Esophagus muscularis mucosa (tissue), 4 donors: Measurements from ENCODE around the gene CLPTM1. TPM values are rescaled to one million over a fixed set of nuclear protein-coding genes. Genes with fewer than 3 reads are reported as not detected.

Experiments used
- DNase-seq: peaks from one replicate; pipeline ENCODE4 v3.0.0-alpha.2; 2017; ENCODE audit errors: extremely low spot score
- H3K27ac ChIP-seq, 4 donors: fragments of 200-600 bp; sonication (generic); replicated peaks in 1 of 4; 1 replicate in 3 of 4; 2 replicates in 1 of 4; pipeline ENCODE4 v1.5.1; 2016 to 2019; ENCODE audit warnings: mild to moderate bottlenecking in 1 of 4
- H3K27me3 ChIP-seq, 4 donors: fragments of 200-600 bp; sonication (generic); one replicate each; pipeline versions ENCODE4 v1.5.1 to v1.6.0; 2016 to 2019
- H3K36me3 ChIP-seq, 4 donors: fragments of 200-600 bp; sonication (generic); one replicate each; pipeline ENCODE4 v1.5.1; 2016 to 2019
- H3K4me1 ChIP-seq, 4 donors: fragments of 200-600 bp; sonication (generic); one replicate each; pipeline ENCODE4 v1.5.1; 2016 to 2019
- H3K4me3 ChIP-seq, 4 donors: fragments of 200-600 bp; sonication (generic); 1 replicate in 2 of 4; 2 replicates in 2 of 4; pipeline ENCODE4 v1.5.1; 2016 to 2019; ENCODE audit warnings: mild to moderate bottlenecking in 4 of 4, moderate library complexity in 1 of 4
- H3K9me3 ChIP-seq, 4 donors: fragments of 200-600 bp; sonication (generic); 1 replicate in 3 of 4; 2 replicates in 1 of 4; pipeline ENCODE4 v1.5.1; 2016 to 2019
- CTCF ChIP-seq, 3 experiments: fragments of 200-600 bp in 2 of 3; fragments of 450-650 bp in 1 of 3; sonication (generic) in 2 of 3; IDR thresholded peaks; one replicate each; pipeline ENCODE4 v1.5.1; 2017 to 2019; ENCODE audit warnings: antibody characterized with exemption in 3 of 3, mild to moderate bottlenecking in 2 of 3, moderate library complexity in 1 of 3
- EP300 ChIP-seq: sonication (generic); formaldehyde crosslinking; IDR thresholded peaks from one replicate; pipeline ENCODE4 v1.6.1; 2017; ENCODE audit warnings: antibody characterized with exemption
- POLR2A ChIP-seq: fragments of 450-650 bp; IDR thresholded peaks from one replicate; pipeline ENCODE4 v1.6.1; 2017; ENCODE audit warnings: antibody characterized with exemption, moderate library complexity, mild to moderate bottlenecking, low read depth
- POLR2AphosphoS5 ChIP-seq, 2 donors: sonication (generic); formaldehyde crosslinking; IDR thresholded peaks; one replicate each; pipeline ENCODE4 v1.6.1; 2017; ENCODE audit warnings: antibody characterized with exemption in 2 of 2
- WGBS: methylation state at CpG from one replicate; pipeline ENCODE4 v1.1.5; 2018; 5-methylcytosine and 5-hydroxymethylcytosine counted together
- intact Hi-C: fragments of 100-400 bp; cut with DNase I; formaldehyde crosslinking; loops from one replicate; pipeline ENCODE4 v1.15.1; 2023
- total RNA-seq, 4 donors: library from RNA; depleted of rRNA; stranded (reverse); fragments of >200 nt; gene quantifications; one replicate each; pipeline versions ENCODE4 v1.1.0 to v1.2.1, GENCODE V29; 2016

Gene CLPTM1
- total RNA-seq, 4 donors from 2014 or later = 46.6 to 154 (median 79.5) TPM

GRCh38 chr19:44987148-44987675, 32.0 kb downstream of the CLPTM1 start:
- no peak for DNase-seq
- intact Hi-C loops = no loop called here

DNA sequence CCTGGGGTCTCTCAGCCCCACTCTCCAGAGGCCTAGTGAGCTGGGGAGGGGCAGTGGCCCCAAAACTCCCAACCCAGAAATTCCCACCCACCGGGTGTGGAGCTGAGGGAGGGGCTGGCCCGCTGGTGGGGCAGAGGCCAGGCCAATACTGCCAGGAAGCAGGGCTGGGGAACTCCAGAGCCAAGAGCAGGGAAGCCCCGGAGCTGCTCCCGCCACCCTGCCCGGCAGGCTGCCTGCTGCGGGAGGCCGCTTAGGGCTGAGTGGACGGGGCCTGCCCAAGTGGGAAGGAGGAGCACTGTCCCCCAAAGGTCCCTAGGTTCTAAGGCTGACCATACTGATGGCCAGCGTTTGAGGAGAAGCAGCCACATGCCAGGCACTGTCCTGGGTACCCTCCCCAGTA, 33.1 kb downstream of the CLPTM1 start:
- Histone ChIP-seq H3K9me3 (no peaks in the 10 kb centered on the region), H3K36me3 (peaks cover 60 to 99% (median 94%) of the 10 kb centered on the region in 4 donors), H3K27me3 (no peaks in the 10 kb centered on the region), H3K4me1 (peaks cover 0 to 7% (median 1%) of the 10 kb centered on the region in 4 donors), H3K4me3 (no peak overlapping the region), H3K27ac (no peak overlapping the region)
- TF ChIP-seq EP300 (no peak), CTCF (IDR thresholded peaks at IDR 0.05) (no peak), POLR2AphosphoS5 (IDR thresholded peaks at IDR 0.05) (no peak), POLR2A (no peak)
- 89% methylated on average over 9 of the region's 9 CpGs for WGBS
- intact Hi-C loops = no loop called here
- no peak for DNase-seq

More at GRCh38 chr19:44987148-44987675, 32.0 kb downstream of the CLPTM1 start:
- no peak for TF ChIP-seq POLR2A
- no peak for TF ChIP-seq EP300
- TF ChIP-seq CTCF (IDR thresholded peaks at IDR 0.05) = no peak
- TF ChIP-seq POLR2AphosphoS5 (IDR thresholded peaks at IDR 0.05) = no peak
- Histone ChIP-seq H3K9me3 (no peaks in the 10 kb centered on the region), H3K27me3 (no peaks in the 10 kb centered on the region), H3K4me3 (no peak overlapping the region), H3K4me1 (peaks cover 0 to 7% (median 1%) of the 10 kb centered on the region in 4 donors), H3K27ac (no peak overlapping the region), H3K36me3 (peaks cover 51 to 100% (median 94%) of the 10 kb centered on the region in 4 donors)
- 89% methylated on average over 13 of the region's 20 CpGs for WGBS

- intact Hi-C loops = no loop called here
- Histone ChIP-seq H3K4me3 (no peak overlapping the region), H3K4me1 (peaks cover 0 to 7% (median 1%) of the 10 kb centered on the region in 4 donors), H3K27me3 (no peaks in the 10 kb centered on the region), H3K9me3 (no peaks in the 10 kb centered on the region), H3K27ac (no peak overlapping the region), H3K36me3 (peaks cover 56 to 93% (median 91%) of the 10 kb centered on the region in 4 donors)
- peak; percentile 22 to 64 (median 41) for TF ChIP-seq CTCF (IDR thresholded peaks at IDR 0.05)
- TF ChIP-seq POLR2AphosphoS5 (IDR thresholded peaks at IDR 0.05) = peak in 1 of 2 donors; percentile 43
- TF ChIP-seq EP300 = no peak
- DNase-seq = no peak
- 88% methylated on average over 10 of the region's 15 CpGs for WGBS
Measured at GRCh38 chr19:44988896-44989556, 33.8 kb downstream of the CLPTM1 start.

DNA sequence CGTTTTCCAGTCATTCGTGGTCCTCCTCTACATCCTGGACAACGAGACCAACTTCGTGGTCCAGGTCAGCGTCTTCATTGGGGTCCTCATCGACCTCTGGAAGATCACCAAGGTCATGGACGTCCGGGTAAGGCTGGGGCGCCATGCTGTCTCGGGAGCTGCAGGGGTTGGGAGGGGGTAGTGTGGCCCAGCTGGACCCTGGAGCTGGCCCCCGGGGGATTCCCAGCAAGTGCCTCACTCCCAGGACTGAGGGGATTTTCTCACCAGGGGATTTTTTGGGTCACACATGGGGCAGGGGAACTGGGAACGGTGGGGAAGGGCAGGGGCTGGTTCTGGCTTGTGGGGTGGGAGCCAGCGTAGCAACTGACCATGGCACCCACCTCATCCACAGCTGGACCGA, 35.3 kb downstream of the CLPTM1 start:
- intact Hi-C loops = no loop called here
- no peaks in the 10 kb centered on the region for H3K9me3 ChIP-seq
- no peak for DNase-seq

More for the DNA sequence above, 35.3 kb downstream of the CLPTM1 start:
- TF ChIP-seq EP300 = no peak
- no peak for TF ChIP-seq POLR2A
- no peak for TF ChIP-seq POLR2AphosphoS5 (IDR thresholded peaks at IDR 0.05)
- no peak for TF ChIP-seq CTCF (IDR thresholded peaks at IDR 0.05)
- Histone ChIP-seq H3K4me3 (no peak overlapping the region), H3K27me3 (no peaks in the 10 kb centered on the region), H3K27ac (no peak overlapping the region), H3K36me3 (peaks cover 41 to 83% (median 78%) of the 10 kb centered on the region in 4 donors), H3K4me1 (peaks cover 0 to 7% (median 1%) of the 10 kb centered on the region in 4 donors)
- 91% methylated on average over 12 of the region's 14 CpGs for WGBS
